GM10248 (cell line): ENCODE measurements around the gene KLHL29.
"Not testable (repeated sequence)": the region's sequence is repeated elsewhere in the genome, so short reads cannot be mapped to it uniquely, and the experiment has no call there.

Experiments
- CTCF ChIA-PET: fragments of 300-600 bp; sonication (Branson Sonifier 250); formaldehyde crosslinking; extraction: SDS; loops from one replicate; lab custom pipeline; 2021; ENCODE audit warnings: antibody characterized with exemption; lab: Yijun Ruan, JAX
- POLR2A ChIA-PET: fragments of 350-650 bp; sonication (Branson Sonifier 250); formaldehyde crosslinking; extraction: SDS; loops from one replicate; lab custom pipeline; 2020; ENCODE audit warnings: antibody characterized with exemption; lab: Yijun Ruan, JAX
- DNase-seq: peaks from one replicate; pipeline ENCODE4 v3.0.0; 2012; ENCODE audit errors: extremely low spot score
- CTCF ChIP-seq: IDR thresholded peaks from 2 replicates; pipeline ENCODE4 v1.5.1; 2012; ENCODE audit warnings: mild to moderate bottlenecking, low read depth; ENCODE audit errors: extremely low read depth, missing control alignments, control extremely low read depth

Gene KLHL29

GRCh38 chr2:23388756-23389514 lies 4.0 kb downstream of the KLHL29 start:
- DNase-seq, result no peak
- ChIA-PET POLR2A (no interaction called here), CTCF (no interaction called here)
- no peak for TF ChIP-seq CTCF

- POLR2A ChIA-PET, result no interaction called here
- CTCF ChIA-PET, result no interaction called here
- no peak for DNase-seq
Observed at GRCh38 chr2:23390152-23390551, 5.2 kb downstream of the KLHL29 start.

GRCh38 chr2:23391237-23391736 lies 6.3 kb downstream of the KLHL29 start:
- CTCF ChIA-PET, POLR2A ChIA-PET, DNase-seq: not testable (repeated sequence)

More at GRCh38 chr2:23390152-23390551, 5.2 kb downstream of the KLHL29 start:
- no peak for TF ChIP-seq CTCF

- no peak for TF ChIP-seq CTCF
- DNase-seq, result no peak
- ChIA-PET POLR2A (no interaction called here), CTCF (no interaction called here)
Observed at GRCh38 chr2:23393722-23394121, 8.7 kb downstream of the KLHL29 start.

GRCh38 chr2:23394700-23395099 lies 9.7 kb downstream of the KLHL29 start:
- POLR2A ChIA-PET, result no interaction called here
- TF ChIP-seq CTCF, result no peak
- no peak for DNase-seq
- CTCF ChIA-PET, result no interaction called here

- ChIA-PET CTCF (interaction anchor here (0.8 kb wide), 1 partner anchor 16 kb away, joined by 4 read pairs; no protein-coding TSS in a partner anchor), POLR2A (no interaction called here)
- no peak for DNase-seq
- TF ChIP-seq CTCF, result no peak
Observed at GRCh38 chr2:23397478-23397877, 12.5 kb downstream of the KLHL29 start.

- CTCF ChIA-PET, result interaction anchor here (0.8 to 1.2 kb wide), 4 partner anchors 16 to 25 kb away, joined by 3 to 5 read pairs (median 4); no protein-coding TSS in a partner anchor
- peak; percentile 35 for TF ChIP-seq CTCF
- POLR2A ChIA-PET, result no interaction called here
- peak; percentile 61 for DNase-seq
Observed at GRCh38 chr2:23399674-23400261, 14.8 kb downstream of the KLHL29 start.
